Stimulated activated naive CD4-positive, alpha-beta T cell (primary cell): ENCODE results near the gene CFAP410.

Experiments
- DNase-seq, 6 experiments: peaks; one replicate each; lab custom pipeline; 2025; lab: John Stamatoyannopoulos, UW

CFAP410 gene

GRCh38 chr21:44331209-44331608 lies 8.0 kb downstream of the CFAP410 start:
- peak in 1 of 6 experiments; percentile 12 for DNase-seq

GRCh38 chr21:44330698-44331097 lies 8.5 kb downstream of the CFAP410 start:
- DNase-seq, result no peak

GRCh38 chr21:44329971-44330681 lies 9.1 kb downstream of the CFAP410 start:
- no peak for DNase-seq

- DNase-seq, result no peak
Observed at GRCh38 chr21:44329086-44329889, 9.9 kb downstream of the CFAP410 start.

- no peak for DNase-seq
Observed at GRCh38 chr21:44328242-44328895, 10.8 kb downstream of the CFAP410 start.

- DNase-seq, result no peak
Observed at GRCh38 chr21:44327603-44327974, 11.6 kb downstream of the CFAP410 start.

GRCh38 chr21:44326716-44327602 lies 12.2 kb downstream of the CFAP410 start:
- DNase-seq, result no peak

GRCh38 chr21:44326272-44326647 lies 12.9 kb downstream of the CFAP410 start:
- no peak for DNase-seq

- no peak for DNase-seq
Observed at GRCh38 chr21:44325386-44326271, 13.6 kb downstream of the CFAP410 start.

- no peak for DNase-seq
Observed at GRCh38 chr21:44324854-44325107, 14.4 kb downstream of the CFAP410 start.

GRCh38 chr21:44324106-44324853 lies 14.9 kb downstream of the CFAP410 start:
- no peak for DNase-seq

- DNase-seq, result no peak
Observed at GRCh38 chr21:44323591-44323990, 15.6 kb downstream of the CFAP410 start.

- DNase-seq, result no peak
Observed at GRCh38 chr21:44322621-44323325, 16.4 kb downstream of the CFAP410 start.

GRCh38 chr21:44321846-44322450 lies 17.2 kb downstream of the CFAP410 start:
- DNase-seq, result no peak

GRCh38 chr21:44320847-44321246 lies 18.3 kb downstream of the CFAP410 start:
- no peak for DNase-seq

- no peak for DNase-seq
Observed at GRCh38 chr21:44319407-44320065, 19.7 kb downstream of the CFAP410 start.

- no peak for DNase-seq
Observed at GRCh38 chr21:44318489-44319285, 20.5 kb downstream of the CFAP410 start.

- DNase-seq, result no peak
Observed at GRCh38 chr21:44317871-44318270, 21.3 kb downstream of the CFAP410 start.
